GM04504 (cell line): ENCODE results near the gene HHAT.

Source experiments
- DNase-seq: peaks from one replicate; pipeline ENCODE4 v3.0.0-alpha.2; 2012; ENCODE audit warnings: low read depth

Gene HHAT

GRCh38 chr1:210360852-210361477 is 32.3 kb downstream of the HHAT start:
- DNase-seq: peak; percentile 38

- DNase-seq: no peak
Observed at GRCh38 chr1:210361665-210362064, 33.0 kb downstream of the HHAT start.

- no peak for DNase-seq
Observed at GRCh38 chr1:210362526-210362925, 33.8 kb downstream of the HHAT start.

- DNase-seq: no peak
Observed at GRCh38 chr1:210363119-210363518, 34.4 kb downstream of the HHAT start.

GRCh38 chr1:210364479-210364878 is 35.8 kb downstream of the HHAT start:
- no peak for DNase-seq

- no peak for DNase-seq
Observed at GRCh38 chr1:210366767-210367166, 38.1 kb downstream of the HHAT start.

- DNase-seq: no peak
Observed at GRCh38 chr1:210367566-210367965, 38.9 kb downstream of the HHAT start.

GRCh38 chr1:210369425-210369824 is 40.7 kb downstream of the HHAT start:
- DNase-seq: no peak

- no peak for DNase-seq
Observed at GRCh38 chr1:210371916-210372315, 43.2 kb downstream of the HHAT start.

GRCh38 chr1:210372491-210372890 is 43.8 kb downstream of the HHAT start:
- DNase-seq: no peak

- no peak for DNase-seq
Observed at GRCh38 chr1:210372931-210373627, 44.4 kb downstream of the HHAT start.

- no peak for DNase-seq
Observed at GRCh38 chr1:210373628-210373877, 44.9 kb downstream of the HHAT start.

GRCh38 chr1:210373878-210374599 is 45.3 kb downstream of the HHAT start:
- DNase-seq: peak; percentile 72

GRCh38 chr1:210374600-210374953 is 45.9 kb downstream of the HHAT start:
- DNase-seq: no peak

- no peak for DNase-seq
Observed at GRCh38 chr1:210376836-210377372, 48.2 kb downstream of the HHAT start.

- DNase-seq: no peak
Observed at GRCh38 chr1:210377731-210378333, 49.1 kb downstream of the HHAT start.

GRCh38 chr1:210378736-210379135 is 50.0 kb downstream of the HHAT start:
- no peak for DNase-seq

- DNase-seq: no peak
Observed at GRCh38 chr1:210381934-210382333, 53.2 kb downstream of the HHAT start.

- DNase-seq: no peak
Observed at GRCh38 chr1:210384625-210385024, 55.9 kb downstream of the HHAT start.

GRCh38 chr1:210385228-210385627 is 56.5 kb downstream of the HHAT start:
- no peak for DNase-seq

- no peak for DNase-seq
Observed at GRCh38 chr1:210394281-210394821, 65.6 kb downstream of the HHAT start.

- DNase-seq: no peak
Observed at GRCh38 chr1:210396541-210396940, 67.8 kb downstream of the HHAT start.

GRCh38 chr1:210397252-210397651 is 68.5 kb downstream of the HHAT start:
- DNase-seq: no peak
